IMR-90 (cell line): ENCODE data around the gene EIF1B. TPM values are rescaled to one million over a fixed set of nuclear protein-coding genes. Genes with fewer than 3 reads are reported as not detected.

Experiments
- ATAC-seq: fragments of 200-7000 bp; cut with Tn5 transposase; 2 replicates; pipeline ENCODE4 v1.9.1; 2020; ENCODE audit warnings: low read depth, mild to moderate bottlenecking, moderate library complexity
- BruUV-seq: library from RNA; stranded (reverse); fragments of 400-500 nt; replicated peaks from 2 replicates; lab custom pipeline; 2021; lab: Mats Ljungman, UMichigan
- CTCF ChIA-PET: fragments of 300-600 bp; formaldehyde crosslinking; extraction: SDS; loops from one replicate; lab custom pipeline; 2021; ENCODE audit warnings: antibody characterized with exemption; lab: Yijun Ruan, JAX
- POLR2A ChIA-PET: fragments of 300-600 bp; sonication (Branson Sonifier 250); formaldehyde crosslinking; loops from one replicate; lab custom pipeline; 2022; ENCODE audit warnings: antibody characterized with exemption; ENCODE audit not compliant: unreplicated experiment; lab: Charles Lee
- DNase-seq: peaks from one replicate; pipeline ENCODE4 v3.0.0; 2013
- H2AFZ ChIP-seq: replicated peaks from 2 replicates; pipeline ENCODE3; 2013; ENCODE audit warnings: low read length, mild to moderate bottlenecking; ENCODE audit not compliant: poor library complexity
- H2AK5ac ChIP-seq: 2 replicates; pipeline ENCODE4 v1.6.1; 2013; ENCODE audit warnings: low read depth, low read length, inconsistent platforms
- H2AK9ac ChIP-seq: replicated peaks from 2 replicates; pipeline ENCODE3; 2013; ENCODE audit warnings: mild to moderate bottlenecking, low read depth, low read length, moderate library complexity; ENCODE audit not compliant: poor library complexity
- H2BK120ac ChIP-seq: 2 replicates; pipeline ENCODE4 v1.6.1; 2013; ENCODE audit warnings: low read depth, low read length, inconsistent platforms
- H2BK15ac ChIP-seq: 3 replicates; pipeline ENCODE4 v1.6.1; 2013; ENCODE audit warnings: low read depth, low read length, inconsistent platforms
- H2BK20ac ChIP-seq: 2 replicates; pipeline ENCODE4 v1.6.1; 2013; ENCODE audit warnings: low read depth, mild to moderate bottlenecking, inconsistent platforms, low read length, moderate library complexity
- H2BK5ac ChIP-seq: 2 replicates; pipeline ENCODE4 v1.6.1; 2013; ENCODE audit warnings: mild to moderate bottlenecking, low read depth, low read length, inconsistent platforms; ENCODE audit not compliant: poor library complexity, severe bottlenecking
- H3K14ac ChIP-seq: replicated peaks from 2 replicates; pipeline ENCODE4 v1.6.1; 2013; ENCODE audit warnings: low read depth, low read length, inconsistent platforms
- H3K18ac ChIP-seq: 2 replicates; pipeline ENCODE4 v1.6.1; 2013; ENCODE audit warnings: low read depth, low read length, control low read depth
- H3K23ac ChIP-seq: 2 replicates; pipeline ENCODE4 v1.6.1; 2013; ENCODE audit warnings: low read depth, low read length, inconsistent platforms
- H3K27ac ChIP-seq: 2 replicates; pipeline ENCODE4 v1.5.1; 2013; ENCODE audit warnings: mild to moderate bottlenecking, control low read depth, low read length; ENCODE audit not compliant: insufficient read depth
- H3K27me3 ChIP-seq: 2 replicates; pipeline ENCODE4 v1.6.1; 2013; ENCODE audit warnings: low read length; ENCODE audit not compliant: control insufficient read depth, insufficient read depth
- H3K36me3 ChIP-seq: 2 replicates; pipeline ENCODE4 v1.6.1; 2013; ENCODE audit warnings: low read length, mixed read lengths; ENCODE audit not compliant: control insufficient read depth, insufficient read depth
- H3K4ac ChIP-seq: 2 replicates; pipeline ENCODE4 v1.6.1; 2013; ENCODE audit warnings: low read depth, low read length, inconsistent platforms
- H3K4me1 ChIP-seq: 2 replicates; pipeline ENCODE4 v1.6.1; 2013; ENCODE audit warnings: low read length, mixed read lengths; ENCODE audit not compliant: control insufficient read depth, insufficient read depth
- H3K4me2 ChIP-seq: 2 replicates; pipeline ENCODE4 v1.6.1; 2013; ENCODE audit warnings: low read depth, mild to moderate bottlenecking, control low read depth, low read length, moderate library complexity
- H3K4me3 ChIP-seq: 2 replicates; pipeline ENCODE4 v1.5.1; 2013; ENCODE audit warnings: low read depth, mild to moderate bottlenecking, control low read depth, low read length, moderate library complexity; ENCODE audit not compliant: insufficient read depth
- H3K56ac ChIP-seq: 2 replicates; pipeline ENCODE4 v1.6.1; 2013; ENCODE audit warnings: low read length, inconsistent platforms; ENCODE audit not compliant: insufficient read depth; ENCODE audit errors: extremely low read depth
- H3K79me1 ChIP-seq, 2 experiments: 2 replicates each; pipeline ENCODE4 v1.6.1; 2013; ENCODE audit warnings: low read length in 2 of 2, inconsistent platforms in 1 of 2, low read depth in 1 of 2
- H3K9ac ChIP-seq: 2 replicates; pipeline ENCODE4 v1.6.1; 2013; ENCODE audit warnings: low read depth, low read length, control low read depth
- H3K9me1 ChIP-seq: 2 replicates; pipeline ENCODE4 v1.6.1; 2013; ENCODE audit warnings: low read length, inconsistent platforms; ENCODE audit not compliant: insufficient read depth
- H3K9me3 ChIP-seq: 2 replicates; pipeline ENCODE4 v1.6.1; 2013; ENCODE audit warnings: low read length; ENCODE audit not compliant: control insufficient read depth, insufficient read depth
- H4K20me1 ChIP-seq: 2 replicates; pipeline ENCODE4 v1.6.1; 2013; ENCODE audit warnings: low read length, inconsistent platforms; ENCODE audit not compliant: insufficient read depth
- H4K5ac ChIP-seq: 2 replicates; pipeline ENCODE4 v1.6.1; 2013; ENCODE audit warnings: mild to moderate bottlenecking, low read depth, low read length, control low read depth
- H4K8ac ChIP-seq, 2 experiments: 2 replicates each; pipeline ENCODE4 v1.6.1; 2013; ENCODE audit warnings: low read depth in 2 of 2, low read length in 2 of 2, control low read depth in 1 of 2, inconsistent platforms in 1 of 2
- H4K91ac ChIP-seq: 2 replicates; pipeline ENCODE4 v1.6.1; 2013; ENCODE audit warnings: low read depth, low read length, inconsistent platforms; ENCODE audit not compliant: insufficient read depth
- RAD21 ChIP-seq: IDR thresholded peaks from 2 replicates; pipeline ENCODE4 v1.6.1; 2012; ENCODE audit warnings: low read length, improper control_type of control experiment
- WGBS, 2 experiments: methylation state at CpG; one replicate each; pipeline versions ENCODE4 v1.1.5 to v1.1.7; 2013; ENCODE audit warnings: missing lambda C conversion rate in 2 of 2; ENCODE audit not compliant: insufficient read length in 1 of 2; ENCODE audit errors: extremely low coverage in 2 of 2; 5-methylcytosine and 5-hydroxymethylcytosine counted together
- dilution Hi-C: fragments of 300-500 bp; cut with HindIII; formaldehyde crosslinking; loops from one replicate; pipeline ENCODE4 v1.14.3; 2018; ENCODE audit warnings: low sequenced_read_pairs; ENCODE audit not compliant: unreplicated experiment
- in situ Hi-C: fragments of 300-500 bp; cut with MboI; formaldehyde crosslinking; loops from 3 replicates; pipeline ENCODE4 v1.14.3; 2019; ENCODE audit warnings: low sequenced_read_pairs, inconsistent platforms, mixed read lengths
- intact Hi-C: fragments of 100-400 bp; cut with micrococcal nuclease; formaldehyde crosslinking; loops from 2 replicates; pipeline ENCODE4 v1.10.0; 2022
- polyA plus RNA-seq, 3 experiments: library from polyadenylated mRNA; depleted of rRNA; stranded (reverse); fragments of >200 nt; gene quantifications; 2 replicates each; pipeline ENCODE4 v1.2.3, GENCODE V29; 2012; ENCODE audit warnings: low replicate concordance in 1 of 3
- total RNA-seq: library from RNA; depleted of rRNA; stranded (reverse); fragments of >200 nt; gene quantifications from 2 replicates; pipeline ENCODE4 v1.2.3, GENCODE V29; 2012

The EIF1B gene
- total and polyA plus RNA-seq, 2 of the 4 experiments (the other 2 are of a cell fraction) = 11.3 to 25.9 TPM

GRCh38 chr3:40340541-40341170 is 31.1 kb downstream of the EIF1B start:
- in situ Hi-C loops = loop anchor here (25.0 kb wide), 2 partner anchors 247 to 847 kb away; partner anchors contain the start of gene CTNNB1
- no peaks in the 10 kb centered on the region for H3K9me3 ChIP-seq
- CTCF ChIA-PET = no interaction called here
- no peak overlapping the region for H2BK120ac ChIP-seq
- no peaks in the 10 kb centered on the region for H3K27me3 ChIP-seq
- H3K27ac ChIP-seq = no peak overlapping the region
- no peak overlapping the region for H4K8ac ChIP-seq
- H3K9ac ChIP-seq = no peak overlapping the region
- no peaks in the 10 kb centered on the region for H3K36me3 ChIP-seq
- no peak for TF ChIP-seq RAD21
- peak overlapping the region; percentile 59 for H2AK9ac ChIP-seq
- no peak overlapping the region for H3K4me3 ChIP-seq
- no peak for DNase-seq
- no peak overlapping the region for H2BK5ac ChIP-seq
- no peaks in the 10 kb centered on the region for H3K4me1 ChIP-seq
- H3K14ac ChIP-seq = no peak overlapping the region
- no peak overlapping the region for H2AFZ ChIP-seq
- no peak overlapping the region for H4K5ac ChIP-seq
- dilution Hi-C loops = no loop called here
- BruUV-seq = no TSS peak
- H3K9me1 ChIP-seq = no peaks in the 10 kb centered on the region
- H2AK5ac ChIP-seq = no peak overlapping the region
- no peak overlapping the region for H3K56ac ChIP-seq
- WGBS, 2 experiments = no CpG with 5 or more reads among the region's 1 CpG
- ATAC-seq = no peak
- no peaks in the 10 kb centered on the region for H4K20me1 ChIP-seq
- H3K4me2 ChIP-seq = no peak overlapping the region
- H2BK20ac ChIP-seq = no peak overlapping the region
- H3K79me1 ChIP-seq = no peaks in the 10 kb centered on the region
- POLR2A ChIA-PET = no interaction called here
- H3K4ac ChIP-seq = no peak overlapping the region
- intact Hi-C loops = no loop called here
- H2BK15ac ChIP-seq = no peak overlapping the region
- no peak overlapping the region for H3K23ac ChIP-seq
- H3K18ac ChIP-seq = no peak overlapping the region
- H4K91ac ChIP-seq = no peak overlapping the region
